GM11168 (cell line): ENCODE data around the gene CNNM2.
"Not testable (repeated sequence)": the region's sequence is repeated elsewhere in the genome, so short reads cannot be mapped to it uniquely, and the experiment has no call there.

Experiments
- in situ Hi-C: fragments of 300-500 bp; cut with MboI; formaldehyde crosslinking; loops from one replicate; pipeline ENCODE4 v1.12.0; 2022; ENCODE audit warnings: low sequenced_read_pairs; ENCODE audit not compliant: unreplicated experiment

The CNNM2 gene

DNA sequence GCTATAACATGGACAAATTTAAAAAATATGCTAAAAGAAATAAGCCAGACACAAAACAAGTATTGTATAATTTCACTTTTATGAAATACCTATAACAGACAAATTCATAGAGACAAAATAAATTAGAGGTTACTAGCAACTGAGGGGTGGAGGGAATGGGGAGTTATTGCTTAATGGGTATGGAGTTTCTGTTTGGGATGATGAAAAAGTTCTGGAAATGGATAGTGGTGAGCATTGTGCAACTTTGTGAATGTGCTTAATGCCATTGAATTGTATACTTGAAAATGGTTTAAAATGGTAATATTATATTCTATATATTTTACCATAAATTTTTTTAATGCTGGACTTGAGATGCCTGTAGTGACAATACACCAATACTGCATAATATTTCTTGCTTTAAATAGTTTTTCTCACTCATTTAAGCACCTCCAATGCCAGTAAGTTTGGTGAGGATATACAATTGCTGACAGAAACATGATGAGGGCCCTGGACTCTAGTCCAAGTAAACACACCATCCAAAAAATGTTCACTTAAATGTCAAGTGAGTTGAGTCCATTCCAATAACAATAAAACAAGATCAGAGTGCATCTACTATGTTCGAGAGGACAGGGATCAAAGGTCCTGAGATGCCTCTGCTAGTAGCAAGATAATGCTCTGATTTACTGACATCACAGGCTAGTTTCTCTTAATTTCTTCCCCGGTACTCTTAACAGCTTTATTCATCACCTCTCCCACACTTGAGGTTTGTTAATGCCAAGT is 203.1 kb downstream of the CNNM2 start:
- in situ Hi-C loops, result no loop called here

DNA sequence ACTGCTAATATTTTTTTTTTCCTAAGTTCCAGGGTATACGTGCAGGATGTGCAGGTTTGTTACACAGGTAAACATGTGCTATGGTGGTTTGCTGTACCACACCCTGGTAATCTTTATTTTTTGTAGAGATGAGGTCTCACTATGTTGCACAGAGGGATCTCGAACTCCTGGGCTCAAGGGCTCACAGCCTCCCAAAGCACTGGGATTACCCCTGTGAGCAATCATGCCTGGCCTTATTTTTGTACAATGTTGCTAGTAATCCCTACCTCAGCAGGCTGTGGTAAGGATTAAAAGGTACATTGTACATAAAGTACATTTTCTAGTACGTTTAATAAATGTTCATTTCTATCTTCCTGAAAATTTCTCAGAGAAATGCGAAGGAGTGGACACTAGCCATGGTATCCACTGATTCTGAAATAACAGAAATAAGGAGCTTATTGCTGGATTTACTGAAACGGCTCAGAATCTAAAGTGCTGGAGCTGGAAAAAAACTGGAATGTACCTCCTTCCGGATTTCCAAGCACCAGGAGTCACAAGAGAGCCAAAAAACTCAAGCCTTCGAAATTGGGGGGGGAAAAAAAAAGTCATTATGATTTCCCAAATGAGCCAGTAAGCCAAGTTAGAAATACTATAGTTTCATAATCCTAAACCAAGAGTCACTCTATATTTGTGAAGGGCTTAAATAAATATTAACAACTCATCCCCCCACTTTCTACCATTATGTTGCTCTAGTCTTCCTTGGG is 205.4 kb downstream of the CNNM2 start:
- in situ Hi-C loops, result no loop called here

DNA sequence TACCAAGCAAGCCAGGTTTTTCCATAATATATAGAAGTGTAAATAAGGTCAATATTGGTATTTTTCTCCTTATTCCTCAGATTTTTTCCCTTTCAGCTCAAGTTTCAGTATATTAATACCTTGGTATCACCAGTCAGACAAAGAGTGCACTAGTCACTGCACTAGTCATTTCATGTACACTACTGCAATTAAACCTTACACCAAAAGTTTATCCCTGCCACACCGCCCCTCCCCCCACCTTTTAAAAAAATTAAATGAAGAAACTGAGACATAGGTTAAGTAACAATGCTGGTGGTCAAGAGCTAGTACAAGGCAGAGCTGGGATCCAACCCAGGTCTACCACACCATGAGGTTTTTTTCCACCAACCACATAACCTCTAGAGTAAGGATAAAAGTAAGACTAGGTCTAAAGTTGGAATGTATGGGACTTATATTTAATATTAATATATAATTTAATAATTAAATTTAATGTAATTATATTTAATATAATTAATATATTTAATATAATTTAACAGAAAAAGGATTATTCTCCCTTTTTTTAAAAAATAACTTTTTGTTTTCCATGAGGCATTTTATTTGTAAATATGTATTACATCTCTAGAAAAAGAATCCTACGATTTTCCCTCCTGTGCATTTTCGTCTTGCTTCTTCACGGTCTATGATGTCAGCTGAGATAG is 206.5 kb downstream of the CNNM2 start:
- in situ Hi-C loops, result no loop called here

DNA sequence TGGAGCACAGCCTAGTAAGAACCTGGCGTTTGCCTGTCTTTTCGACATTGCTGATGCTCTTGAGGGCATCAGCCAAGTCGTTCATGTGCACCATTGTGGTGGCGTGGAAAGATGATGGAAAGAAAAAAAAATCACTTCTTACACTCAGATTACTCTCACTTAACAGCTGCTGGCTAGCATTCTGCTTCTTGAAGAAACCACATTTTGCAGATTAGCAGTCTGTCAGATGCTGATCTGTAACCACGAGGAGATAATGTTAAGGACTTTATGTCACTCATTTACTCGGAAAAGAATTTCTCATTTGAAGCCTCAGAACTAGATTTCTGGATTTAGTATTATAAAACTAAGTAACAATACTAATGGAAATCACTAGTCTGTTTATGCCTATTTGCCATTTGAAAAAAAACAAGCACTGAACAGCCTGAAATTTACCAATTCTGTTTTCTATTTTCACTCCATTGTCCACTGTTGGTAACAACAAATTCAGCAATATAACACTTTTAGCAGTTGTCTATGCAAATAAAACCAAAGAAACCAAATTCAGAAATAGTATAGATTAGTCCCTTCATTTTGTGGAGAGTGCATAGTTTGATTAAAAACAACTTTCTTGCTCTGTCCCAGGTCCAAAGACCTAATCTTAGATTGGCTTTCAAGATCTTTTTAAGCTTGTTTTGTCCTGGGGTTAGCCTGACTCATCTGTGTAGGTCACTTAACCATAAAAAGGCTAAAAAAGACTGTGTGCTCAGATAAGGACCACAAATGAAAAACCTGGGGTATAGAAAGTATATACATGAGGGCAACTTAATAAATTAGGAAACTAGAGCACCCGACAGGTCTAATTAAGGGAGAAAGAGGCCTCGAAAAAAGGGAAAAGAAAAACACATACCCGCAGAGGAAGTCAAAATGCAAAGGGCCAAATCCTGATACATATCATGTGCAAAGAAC is 207.5 kb downstream of the CNNM2 start:
- in situ Hi-C loops, result no loop called here

DNA sequence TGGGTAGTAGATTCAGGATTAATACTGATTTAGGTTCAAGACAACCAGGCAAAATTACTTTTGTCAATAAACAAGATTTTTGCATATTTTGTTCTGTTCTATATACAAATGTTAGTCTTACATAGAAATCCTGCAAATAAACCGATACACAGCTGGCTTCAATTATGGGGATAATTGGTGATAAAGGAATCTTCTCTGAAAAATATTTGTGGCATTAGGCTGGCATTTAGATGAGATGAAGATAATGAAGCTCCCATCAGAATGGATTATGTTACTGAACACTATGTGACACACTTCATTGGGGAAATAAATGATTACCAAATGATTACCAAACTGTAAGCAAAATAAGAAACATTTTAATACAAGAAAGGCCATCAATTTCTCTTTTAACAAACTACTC is 209.1 kb downstream of the CNNM2 start:
- in situ Hi-C loops, result no loop called here

DNA sequence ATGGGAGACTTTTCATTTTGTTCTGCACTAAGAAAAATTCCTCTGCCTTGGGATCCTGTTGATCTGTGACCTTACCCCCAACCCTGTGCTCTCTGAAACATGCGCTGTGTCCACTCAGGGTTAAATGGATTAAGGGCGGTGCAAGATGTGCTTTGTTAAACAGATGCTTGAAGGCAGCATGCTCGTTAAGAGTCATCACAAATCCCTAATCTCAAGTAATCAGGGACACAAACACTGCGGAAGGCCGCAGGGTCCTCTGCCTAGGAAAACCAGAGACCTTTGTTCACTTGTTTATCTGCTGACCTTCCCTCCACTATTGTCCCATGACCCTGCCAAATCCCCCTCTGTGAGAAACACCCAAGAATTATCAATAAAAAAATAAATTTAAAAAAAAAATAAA is 212.1 kb downstream of the CNNM2 start:
- in situ Hi-C loops, result not testable (repeated sequence)

DNA sequence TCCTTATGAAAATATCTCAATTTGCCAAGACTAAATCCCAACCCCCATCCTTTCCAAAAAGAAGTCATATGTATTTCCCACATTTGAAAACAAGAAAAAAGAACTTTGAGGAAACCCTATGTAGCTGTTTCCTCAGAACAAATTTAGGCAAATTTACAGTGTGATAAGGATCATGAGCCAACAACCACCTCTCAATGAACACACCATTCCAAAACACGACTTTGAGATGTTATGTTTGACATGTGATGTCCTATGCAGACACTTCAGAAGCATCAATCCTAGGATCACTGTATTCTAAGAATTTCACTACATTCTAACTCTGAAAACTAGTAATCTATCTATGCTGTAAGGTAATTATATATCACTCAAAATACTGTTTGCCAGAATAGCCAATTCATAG is 212.8 kb downstream of the CNNM2 start:
- in situ Hi-C loops, result no loop called here

DNA sequence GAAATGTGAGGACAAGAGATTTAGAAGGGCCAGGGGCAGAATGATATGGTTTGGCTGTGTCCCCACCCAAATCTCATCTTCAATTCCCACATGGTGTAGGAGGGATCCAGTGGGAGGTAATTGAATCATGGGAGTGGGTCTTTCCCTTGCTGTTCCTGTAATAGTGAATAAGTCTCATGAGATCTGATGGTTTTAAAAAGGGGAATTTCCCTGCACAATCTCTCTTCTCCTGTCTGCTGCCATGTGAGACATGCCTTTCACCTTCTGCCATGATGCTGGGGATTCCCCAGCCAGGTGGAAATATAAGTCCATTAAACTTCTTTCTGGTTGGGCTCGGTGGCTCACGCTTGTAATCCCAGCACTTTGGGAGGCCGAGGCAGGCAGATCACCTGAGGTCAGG is 217.1 kb downstream of the CNNM2 start:
- in situ Hi-C loops, result not testable (repeated sequence)

DNA sequence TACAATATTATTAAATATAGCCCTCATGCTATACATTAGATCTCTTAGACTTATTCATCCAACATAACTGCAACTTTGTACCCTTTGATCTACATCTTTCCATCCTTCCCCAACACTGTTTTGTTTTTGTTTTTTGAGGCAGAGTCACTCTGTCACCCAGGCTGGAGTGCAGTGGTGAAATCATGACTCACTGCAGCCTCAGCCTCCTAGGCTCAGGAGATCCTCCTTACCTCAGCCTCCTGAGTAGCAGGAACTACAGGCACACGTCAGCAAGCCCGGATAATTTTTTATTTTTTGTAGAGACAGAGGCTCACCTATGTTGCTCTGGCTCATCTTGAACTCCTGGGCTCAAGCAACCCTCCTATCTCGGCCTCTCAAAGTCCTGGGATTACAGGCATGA is 221.7 kb downstream of the CNNM2 start:
- in situ Hi-C loops, result no loop called here
